Osteoblast (primary cell): ENCODE measurements around the gene RAB8B. TPM values are rescaled to one million over a fixed set of nuclear protein-coding genes. Genes with fewer than 3 reads are reported as not detected.

ENCODE experiments used
- DNase-seq: peaks from one replicate; pipeline ENCODE4 v3.0.0; 2011; ENCODE audit warnings: low spot score, mixed read lengths; ENCODE audit not compliant: insufficient read length; ENCODE audit errors: missing footprints
- H2AFZ ChIP-seq: 2 replicates; pipeline ENCODE4 v1.6.0; 2011; ENCODE audit warnings: mild to moderate bottlenecking, low read length
- H3K27ac ChIP-seq: 2 replicates; pipeline ENCODE4 v1.5.1; 2011; ENCODE audit warnings: mild to moderate bottlenecking, low read depth, low read length, moderate library complexity
- H3K27me3 ChIP-seq: 2 replicates; pipeline ENCODE4 v1.6.0; 2012; ENCODE audit warnings: mild to moderate bottlenecking, control low read depth, inconsistent platforms, low read length, moderate library complexity; ENCODE audit not compliant: insufficient read depth
- H3K36me3 ChIP-seq: 2 replicates; pipeline ENCODE4 v1.5.1; 2011; ENCODE audit warnings: mild to moderate bottlenecking, low read length, control low read depth, moderate library complexity; ENCODE audit not compliant: insufficient read depth
- H3K4me1 ChIP-seq: 2 replicates; pipeline ENCODE4 v1.5.1; 2011; ENCODE audit warnings: mild to moderate bottlenecking, low read length, control low read depth, moderate library complexity; ENCODE audit not compliant: insufficient read depth
- H3K4me2 ChIP-seq: 2 replicates; pipeline ENCODE4 v1.6.0; 2011; ENCODE audit warnings: mild to moderate bottlenecking, low read length; ENCODE audit not compliant: insufficient read depth
- H3K4me3 ChIP-seq: fragments of 200-600 bp; sonication (generic); 3 replicates; pipeline ENCODE4 v1.5.1; 2012; ENCODE audit warnings: mild to moderate bottlenecking, low read length, inconsistent platforms; ENCODE audit not compliant: insufficient read depth
- H3K79me2 ChIP-seq: 2 replicates; pipeline ENCODE4 v1.6.0; 2012; ENCODE audit warnings: mild to moderate bottlenecking, low read length, control low read depth, inconsistent platforms; ENCODE audit not compliant: insufficient read depth
- H3K9me3 ChIP-seq: 2 replicates; pipeline ENCODE4 v1.5.1; 2011; ENCODE audit warnings: low read depth, low read length, control low read depth
- H4K20me1 ChIP-seq: 2 replicates; pipeline ENCODE4 v1.6.0; 2012; ENCODE audit warnings: mild to moderate bottlenecking, low read length, control low read depth; ENCODE audit not compliant: insufficient read depth
- total RNA-seq: library from RNA; depleted of rRNA; stranded (reverse); fragments of >200 nt; gene quantifications from 2 replicates; pipeline ENCODE4 v1.2.3, GENCODE V29; 2012
- TF ChIP-seq, protein P1 (sequence below): IDR thresholded peaks from 2 replicates; pipeline ENCODE4 v1.5.1; 2011; ENCODE audit warnings: mild to moderate bottlenecking, low read depth, low read length, moderate library complexity; ENCODE audit errors: extremely low read depth

The RAB8B gene
- total RNA-seq, 1 donor = 57.5 TPM

DNA sequence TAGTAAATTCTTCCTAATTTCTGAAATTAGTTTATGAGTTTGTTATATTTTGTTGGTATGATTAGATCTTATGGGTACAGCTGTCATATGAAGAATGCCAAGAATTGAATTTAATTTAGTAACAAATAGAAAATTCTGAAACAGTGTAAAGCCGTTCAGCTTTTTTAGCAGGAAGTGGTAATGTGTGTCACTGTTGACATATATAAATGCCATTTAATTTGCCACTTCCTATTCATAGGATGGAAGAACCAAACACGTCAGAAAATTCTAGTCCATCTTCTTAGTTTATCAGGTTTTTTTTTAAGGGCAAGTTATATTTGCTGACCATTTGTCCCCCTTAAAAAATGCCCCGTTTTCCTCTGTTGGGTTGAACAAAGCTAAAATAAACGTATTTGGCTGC is 43.0 kb downstream of the RAB8B start:
- Histone ChIP-seq H3K4me3 (no peak overlapping the region), H3K36me3 (no peaks in the 10 kb centered on the region), H3K79me2 (peaks cover 48% of the 10 kb centered on the region), H3K27me3 (no peaks in the 10 kb centered on the region), H3K27ac (peak overlapping the region; percentile 98), H3K4me2 (no peak overlapping the region), H3K9me3 (no peaks in the 10 kb centered on the region), H4K20me1 (no peaks in the 10 kb centered on the region), H2AFZ (no peak overlapping the region), H3K4me1 (peaks cover 52% of the 10 kb centered on the region)
- TF ChIP-seq, protein P1, sequence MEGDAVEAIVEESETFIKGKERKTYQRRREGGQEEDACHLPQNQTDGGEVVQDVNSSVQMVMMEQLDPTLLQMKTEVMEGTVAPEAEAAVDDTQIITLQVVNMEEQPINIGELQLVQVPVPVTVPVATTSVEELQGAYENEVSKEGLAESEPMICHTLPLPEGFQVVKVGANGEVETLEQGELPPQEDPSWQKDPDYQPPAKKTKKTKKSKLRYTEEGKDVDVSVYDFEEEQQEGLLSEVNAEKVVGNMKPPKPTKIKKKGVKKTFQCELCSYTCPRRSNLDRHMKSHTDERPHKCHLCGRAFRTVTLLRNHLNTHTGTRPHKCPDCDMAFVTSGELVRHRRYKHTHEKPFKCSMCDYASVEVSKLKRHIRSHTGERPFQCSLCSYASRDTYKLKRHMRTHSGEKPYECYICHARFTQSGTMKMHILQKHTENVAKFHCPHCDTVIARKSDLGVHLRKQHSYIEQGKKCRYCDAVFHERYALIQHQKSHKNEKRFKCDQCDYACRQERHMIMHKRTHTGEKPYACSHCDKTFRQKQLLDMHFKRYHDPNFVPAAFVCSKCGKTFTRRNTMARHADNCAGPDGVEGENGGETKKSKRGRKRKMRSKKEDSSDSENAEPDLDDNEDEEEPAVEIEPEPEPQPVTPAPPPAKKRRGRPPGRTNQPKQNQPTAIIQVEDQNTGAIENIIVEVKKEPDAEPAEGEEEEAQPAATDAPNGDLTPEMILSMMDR = no peak
- no peak for DNase-seq

DNA sequence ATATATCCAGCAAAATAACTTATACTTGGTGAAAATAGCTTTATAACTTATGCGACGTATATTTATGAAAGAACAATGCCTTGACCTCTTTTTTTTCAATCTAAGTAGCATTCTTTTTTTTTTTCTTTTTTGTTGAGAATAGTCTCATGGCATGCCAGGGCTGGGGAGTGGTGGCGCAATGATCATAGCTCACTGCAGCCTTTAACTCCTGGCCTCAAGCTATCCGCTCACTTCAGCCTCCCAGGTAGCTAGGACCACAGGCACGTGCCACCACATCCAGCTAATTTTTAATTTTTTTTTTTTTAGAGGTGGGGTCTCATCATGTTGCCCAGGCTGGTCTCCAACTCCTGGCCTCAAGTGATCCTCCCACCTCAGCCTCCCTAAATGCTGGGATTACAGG is 43.5 kb downstream of the RAB8B start:
- Histone ChIP-seq H3K4me1 (peaks cover 52% of the 10 kb centered on the region), H3K27me3 (no peaks in the 10 kb centered on the region), H3K27ac (peak overlapping the region; percentile 98), H2AFZ (no peak overlapping the region), H3K79me2 (peaks cover 51% of the 10 kb centered on the region), H3K36me3 (no peaks in the 10 kb centered on the region), H4K20me1 (no peaks in the 10 kb centered on the region), H3K9me3 (no peaks in the 10 kb centered on the region), H3K4me3 (no peak overlapping the region), H3K4me2 (no peak overlapping the region)
- TF ChIP-seq, protein P1 = no peak
- DNase-seq = no peak

DNA sequence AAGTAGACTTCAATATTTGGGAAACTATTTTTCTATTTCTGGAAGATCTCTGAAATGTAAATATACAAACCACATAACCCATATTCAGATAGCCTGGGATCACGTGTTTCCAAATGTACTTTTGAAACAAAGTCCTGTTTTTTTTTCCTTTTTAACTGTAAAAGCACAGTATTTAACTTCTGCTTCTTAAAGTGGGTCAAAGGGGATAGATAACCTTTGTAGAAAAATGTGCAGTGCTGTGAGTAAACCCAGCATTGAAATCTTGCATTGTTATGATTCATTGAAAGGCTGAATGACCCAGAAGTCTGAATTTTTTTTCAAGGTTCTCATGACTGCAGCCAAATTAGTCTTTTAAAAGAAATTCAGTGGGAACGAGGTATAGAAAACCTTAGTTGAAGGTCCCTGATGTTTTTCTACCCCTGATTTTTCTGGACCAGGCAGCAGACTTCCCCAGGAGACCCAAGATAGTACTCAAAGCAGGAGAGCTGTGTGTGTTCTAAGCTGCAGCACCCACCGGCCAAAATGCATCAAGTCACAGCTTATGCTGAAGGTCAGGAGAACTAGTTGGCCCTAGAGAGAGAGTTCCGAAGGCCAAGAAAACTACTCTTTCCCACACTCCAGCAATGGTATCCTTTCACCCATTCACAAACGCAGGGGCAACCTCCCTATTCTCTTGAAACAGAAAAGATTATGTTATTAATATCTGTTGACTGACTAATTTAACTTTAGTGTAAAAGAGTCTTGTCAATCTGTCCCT is 44.4 kb downstream of the RAB8B start:
- peak overlapping the region; percentile 98 for H3K27ac ChIP-seq
- no peak overlapping the region for H3K4me3 ChIP-seq
- H2AFZ ChIP-seq = no peak overlapping the region
- H4K20me1 ChIP-seq = no peaks in the 10 kb centered on the region
- TF ChIP-seq, protein P1 = no peak
- no peaks in the 10 kb centered on the region for H3K27me3 ChIP-seq
- peak overlapping the region; percentile 71 for H3K4me2 ChIP-seq
- H3K4me1 ChIP-seq = peaks cover 59% of the 10 kb centered on the region
- no peaks in the 10 kb centered on the region for H3K36me3 ChIP-seq
- DNase-seq = peak; percentile 71
- peaks cover 50% of the 10 kb centered on the region for H3K79me2 ChIP-seq
- no peaks in the 10 kb centered on the region for H3K9me3 ChIP-seq

DNA sequence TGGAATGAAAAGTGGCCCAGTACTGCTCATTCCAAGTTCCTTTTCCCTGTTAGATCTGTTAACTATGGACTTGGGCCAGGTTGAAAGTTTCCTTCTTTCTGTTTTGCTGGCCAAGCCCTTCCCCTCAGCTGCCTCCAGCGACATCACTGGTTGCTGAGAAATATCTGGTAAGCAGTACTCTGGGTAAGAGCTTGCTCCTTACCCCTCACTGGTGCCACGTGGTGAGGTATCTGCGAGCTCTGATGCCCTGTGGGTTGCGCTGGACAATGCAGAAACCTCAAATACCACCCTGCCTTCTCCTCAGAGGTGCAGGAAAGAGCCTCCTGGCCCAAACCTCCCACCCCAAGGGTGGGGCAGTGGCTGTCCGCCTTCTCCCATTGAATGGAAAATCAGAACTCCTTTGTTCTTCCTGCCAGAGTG is 45.1 kb downstream of the RAB8B start:
- DNase-seq = no peak
- Histone ChIP-seq H3K9me3 (no peaks in the 10 kb centered on the region), H3K79me2 (peaks cover 48% of the 10 kb centered on the region), H4K20me1 (no peaks in the 10 kb centered on the region), H3K4me1 (peaks cover 65% of the 10 kb centered on the region), H3K4me3 (no peak overlapping the region), H3K27me3 (no peaks in the 10 kb centered on the region), H3K4me2 (peak overlapping the region; percentile 71), H3K36me3 (no peaks in the 10 kb centered on the region), H3K27ac (peak overlapping the region; percentile 98), H2AFZ (no peak overlapping the region)
- TF ChIP-seq, protein P1 = no peak
